KOPT-K1 (cell line): Measurements from ENCODE around the gene SYNE1.

Source experiments
- H3K27ac ChIP-seq: fragments of 200-600 bp; sonication (generic); 2 replicates; pipeline ENCODE4 v1.5.1; 2016; ENCODE audit warnings: antibody characterized with exemption, mild to moderate bottlenecking, low read depth, low read length; ENCODE audit not compliant: poor library complexity, severe bottlenecking
- H3K36me3 ChIP-seq: fragments of 200-600 bp; sonication (generic); 2 replicates; pipeline ENCODE4 v1.5.1; 2017; ENCODE audit warnings: antibody characterized with exemption, mild to moderate bottlenecking, low read length, moderate library complexity; ENCODE audit not compliant: insufficient read depth
- H3K9me3 ChIP-seq: fragments of 200-600 bp; sonication (generic); 2 replicates; pipeline ENCODE4 v1.5.1; 2017; ENCODE audit warnings: antibody characterized with exemption, low read length, mild to moderate bottlenecking; ENCODE audit not compliant: insufficient read depth, poor library complexity, severe bottlenecking

SYNE1 gene

GRCh38 chr6:152290693-152291092 is 346.5 kb downstream of the SYNE1 start:
- H3K27ac ChIP-seq, result no peak overlapping the region
- H3K36me3 ChIP-seq, result peaks cover 21% of the 10 kb centered on the region
- H3K9me3 ChIP-seq, result no peaks in the 10 kb centered on the region

GRCh38 chr6:152277826-152278329 is 359.3 kb downstream of the SYNE1 start:
- Histone ChIP-seq H3K27ac (no peak overlapping the region), H3K9me3 (no peaks in the 10 kb centered on the region), H3K36me3 (peaks cover 28% of the 10 kb centered on the region)

- Histone ChIP-seq H3K36me3 (peaks cover 15% of the 10 kb centered on the region; the same call in 1 of the 2 replicates), H3K9me3 (no peaks in the 10 kb centered on the region), H3K27ac (no peak overlapping the region)
These were observed 363.5 kb downstream of the SYNE1 start for GRCh38 chr6:152273638-152274037.

- peaks cover 13% of the 10 kb centered on the region for H3K36me3 ChIP-seq
- H3K9me3 ChIP-seq, result no peaks in the 10 kb centered on the region
- no peak overlapping the region for H3K27ac ChIP-seq
These were observed 364.2 kb downstream of the SYNE1 start for GRCh38 chr6:152273002-152273401.

GRCh38 chr6:152272486-152272885 is 364.7 kb downstream of the SYNE1 start:
- H3K36me3 ChIP-seq, result peaks cover 12% of the 10 kb centered on the region

GRCh38 chr6:152271776-152272464 is 365.2 kb downstream of the SYNE1 start:
- Histone ChIP-seq H3K27ac (no peak overlapping the region), H3K36me3 (peaks cover 12% of the 10 kb centered on the region), H3K9me3 (no peaks in the 10 kb centered on the region)

More at GRCh38 chr6:152272486-152272885, 364.7 kb downstream of the SYNE1 start:
- H3K27ac ChIP-seq, result no peak overlapping the region
- H3K9me3 ChIP-seq, result no peaks in the 10 kb centered on the region

- peaks cover 5% of the 10 kb centered on the region; the same call in 1 of the 2 replicates for H3K36me3 ChIP-seq
These were observed 366.7 kb downstream of the SYNE1 start for GRCh38 chr6:152270301-152270925.

GRCh38 chr6:152268846-152269442 is 368.2 kb downstream of the SYNE1 start:
- no peaks in the 10 kb centered on the region for H3K9me3 ChIP-seq
- peaks cover 5% of the 10 kb centered on the region; the same call in 1 of the 2 replicates for H3K36me3 ChIP-seq

More at GRCh38 chr6:152270301-152270925, 366.7 kb downstream of the SYNE1 start:
- Histone ChIP-seq H3K9me3 (no peaks in the 10 kb centered on the region), H3K27ac (no peak overlapping the region)

GRCh38 chr6:152267967-152268845 is 369.0 kb downstream of the SYNE1 start:
- no peaks in the 10 kb centered on the region for H3K9me3 ChIP-seq

More at GRCh38 chr6:152268846-152269442, 368.2 kb downstream of the SYNE1 start:
- no peak overlapping the region for H3K27ac ChIP-seq

GRCh38 chr6:152265651-152266050 is 371.5 kb downstream of the SYNE1 start:
- Histone ChIP-seq H3K9me3 (no peaks in the 10 kb centered on the region), H3K36me3 (peaks cover 5% of the 10 kb centered on the region; the same call in 1 of the 2 replicates), H3K27ac (no peak overlapping the region)

More at GRCh38 chr6:152267967-152268845, 369.0 kb downstream of the SYNE1 start:
- no peak overlapping the region for H3K27ac ChIP-seq
- peaks cover 5% of the 10 kb centered on the region; the same call in 1 of the 2 replicates for H3K36me3 ChIP-seq

GRCh38 chr6:152263582-152263981 is 373.6 kb downstream of the SYNE1 start:
- Histone ChIP-seq H3K27ac (no peak overlapping the region), H3K36me3 (peaks cover 5% of the 10 kb centered on the region), H3K9me3 (no peaks in the 10 kb centered on the region)

- Histone ChIP-seq H3K36me3 (no peaks in the 10 kb centered on the region; the same call in 1 of the 2 replicates), H3K27ac (no peak overlapping the region), H3K9me3 (no peaks in the 10 kb centered on the region)
These were observed 376.0 kb downstream of the SYNE1 start for GRCh38 chr6:152261179-152261578.

GRCh38 chr6:152259234-152259633 is 377.9 kb downstream of the SYNE1 start:
- Histone ChIP-seq H3K9me3 (no peaks in the 10 kb centered on the region), H3K36me3 (peaks cover 12% of the 10 kb centered on the region; the same call in 1 of the 2 replicates), H3K27ac (no peak overlapping the region)

- H3K27ac ChIP-seq, result no peak overlapping the region
- H3K36me3 ChIP-seq, result peaks cover 12% of the 10 kb centered on the region; the same call in 1 of the 2 replicates
These were observed 379.6 kb downstream of the SYNE1 start for GRCh38 chr6:152257581-152257980.

More at GRCh38 chr6:152257581-152257980, 379.6 kb downstream of the SYNE1 start:
- no peaks in the 10 kb centered on the region for H3K9me3 ChIP-seq
